HepG2 (cell line): ENCODE results near the gene TMCO4.

Source experiments
- AGO1 ChIP-seq: fragments of 200-400 bp; formaldehyde crosslinking; IDR thresholded peaks from 2 replicates; pipeline ENCODE4 v1.6.1; 2017; ENCODE audit warnings: mild to moderate bottlenecking, low read depth, low read length, moderate library complexity; ENCODE audit not compliant: poor library complexity, severe bottlenecking
- ELF4 ChIP-seq: sonication (generic); formaldehyde crosslinking; IDR thresholded peaks from 2 replicates; pipeline ENCODE4 v1.5.0; 2020; ENCODE audit warnings: missing genetic modification reagents, mild to moderate bottlenecking, moderate library complexity, borderline replicate concordance
- EP300 ChIP-seq, 3 experiments: sonication (generic) in 1 of 3; formaldehyde crosslinking in 1 of 3; IDR thresholded peaks; 2 replicates each; pipeline versions ENCODE4 v1.5.1 to v1.6.1; 2011 to 2020; ENCODE audit warnings: low read depth in 2 of 3, low read length in 2 of 3, borderline replicate concordance in 1 of 3, improper control_type of control experiment in 1 of 3, mild to moderate bottlenecking in 1 of 3, missing genetic modification reagents in 1 of 3, moderate library complexity in 1 of 3
- FOXM1 ChIP-seq: sonication (generic); formaldehyde crosslinking; IDR thresholded peaks from 2 replicates; pipeline ENCODE4 v1.5.0; 2020; ENCODE audit warnings: missing genetic modification reagents
- GABPA ChIP-seq, 2 experiments: IDR thresholded peaks; 2 replicates each; pipeline ENCODE4 v1.6.1; 2011 to 2016; ENCODE audit warnings: low read depth in 2 of 2, low read length in 1 of 2, missing biosample characterization in 1 of 2, missing genetic modification characterization in 1 of 2
- HNRNPH1 ChIP-seq: fragments of 200-400 bp; formaldehyde crosslinking; optimal IDR thresholded peaks from 2 replicates; pipeline ENCODE3; 2017; ENCODE audit warnings: mild to moderate bottlenecking, low read depth, low read length
- RBFOX2 ChIP-seq: fragments of 200-400 bp; formaldehyde crosslinking; IDR thresholded peaks from 2 replicates; pipeline ENCODE4 v1.6.1; 2017; ENCODE audit warnings: low read depth, mild to moderate bottlenecking, low read length
- SMC3 ChIP-seq: IDR thresholded peaks from 2 replicates; pipeline ENCODE4 v1.6.1; 2011; ENCODE audit warnings: low read length, improper control_type of control experiment
- STAG1 ChIP-seq: sonication (generic); formaldehyde crosslinking; IDR thresholded peaks from 2 replicates; pipeline ENCODE4 v1.4.0; 2020; ENCODE audit warnings: missing genetic modification reagents
- TF ChIP-seq, protein P1 (sequence below): sonication (generic); formaldehyde crosslinking; IDR thresholded peaks from 2 replicates; pipeline ENCODE4 v1.5.0; 2020; ENCODE audit warnings: mild to moderate bottlenecking, missing genetic modification reagents, moderate library complexity
- TF ChIP-seq, protein P2 (sequence below): sonication (generic); formaldehyde crosslinking; IDR thresholded peaks from 2 replicates; pipeline ENCODE4 v1.5.1; 2020; ENCODE audit warnings: missing genetic modification reagents, mild to moderate bottlenecking, borderline replicate concordance

DNA sequence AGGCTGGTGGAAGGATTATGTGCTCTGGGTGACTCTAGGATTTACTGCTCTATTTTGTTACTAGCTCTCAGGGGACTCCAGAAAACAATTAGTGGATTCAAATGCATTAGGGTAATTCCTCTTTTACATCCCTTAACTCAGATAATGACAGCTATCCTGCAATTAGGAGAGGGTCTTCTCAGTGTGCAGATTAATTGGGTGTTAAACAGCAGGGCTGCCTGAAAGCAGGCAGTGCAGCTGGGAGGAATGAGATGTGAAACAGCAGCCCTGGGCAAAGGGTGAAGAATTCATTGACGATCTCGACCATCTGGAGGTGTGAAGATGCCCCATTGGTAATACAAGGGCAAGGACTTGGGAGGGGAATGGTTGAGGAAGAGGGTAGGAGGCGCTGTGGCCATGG lies 68.9 kb downstream of the TMCO4 start:
- TF ChIP-seq FOXM1 (CRISPR knock-in tag) = no peak
- no peak for TF ChIP-seq AGO1
- TF ChIP-seq, protein P1, sequence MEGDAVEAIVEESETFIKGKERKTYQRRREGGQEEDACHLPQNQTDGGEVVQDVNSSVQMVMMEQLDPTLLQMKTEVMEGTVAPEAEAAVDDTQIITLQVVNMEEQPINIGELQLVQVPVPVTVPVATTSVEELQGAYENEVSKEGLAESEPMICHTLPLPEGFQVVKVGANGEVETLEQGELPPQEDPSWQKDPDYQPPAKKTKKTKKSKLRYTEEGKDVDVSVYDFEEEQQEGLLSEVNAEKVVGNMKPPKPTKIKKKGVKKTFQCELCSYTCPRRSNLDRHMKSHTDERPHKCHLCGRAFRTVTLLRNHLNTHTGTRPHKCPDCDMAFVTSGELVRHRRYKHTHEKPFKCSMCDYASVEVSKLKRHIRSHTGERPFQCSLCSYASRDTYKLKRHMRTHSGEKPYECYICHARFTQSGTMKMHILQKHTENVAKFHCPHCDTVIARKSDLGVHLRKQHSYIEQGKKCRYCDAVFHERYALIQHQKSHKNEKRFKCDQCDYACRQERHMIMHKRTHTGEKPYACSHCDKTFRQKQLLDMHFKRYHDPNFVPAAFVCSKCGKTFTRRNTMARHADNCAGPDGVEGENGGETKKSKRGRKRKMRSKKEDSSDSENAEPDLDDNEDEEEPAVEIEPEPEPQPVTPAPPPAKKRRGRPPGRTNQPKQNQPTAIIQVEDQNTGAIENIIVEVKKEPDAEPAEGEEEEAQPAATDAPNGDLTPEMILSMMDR (CRISPR knock-in tag) = no peak
- no peak for TF ChIP-seq SMC3
- TF ChIP-seq, protein P2, sequence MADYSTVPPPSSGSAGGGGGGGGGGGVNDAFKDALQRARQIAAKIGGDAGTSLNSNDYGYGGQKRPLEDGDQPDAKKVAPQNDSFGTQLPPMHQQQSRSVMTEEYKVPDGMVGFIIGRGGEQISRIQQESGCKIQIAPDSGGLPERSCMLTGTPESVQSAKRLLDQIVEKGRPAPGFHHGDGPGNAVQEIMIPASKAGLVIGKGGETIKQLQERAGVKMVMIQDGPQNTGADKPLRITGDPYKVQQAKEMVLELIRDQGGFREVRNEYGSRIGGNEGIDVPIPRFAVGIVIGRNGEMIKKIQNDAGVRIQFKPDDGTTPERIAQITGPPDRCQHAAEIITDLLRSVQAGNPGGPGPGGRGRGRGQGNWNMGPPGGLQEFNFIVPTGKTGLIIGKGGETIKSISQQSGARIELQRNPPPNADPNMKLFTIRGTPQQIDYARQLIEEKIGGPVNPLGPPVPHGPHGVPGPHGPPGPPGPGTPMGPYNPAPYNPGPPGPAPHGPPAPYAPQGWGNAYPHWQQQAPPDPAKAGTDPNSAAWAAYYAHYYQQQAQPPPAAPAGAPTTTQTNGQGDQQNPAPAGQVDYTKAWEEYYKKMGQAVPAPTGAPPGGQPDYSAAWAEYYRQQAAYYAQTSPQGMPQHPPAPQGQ = no peak
- no peak for TF ChIP-seq ELF4 (CRISPR knock-in tag)
- TF ChIP-seq RBFOX2 = no peak
- TF ChIP-seq STAG1 (CRISPR knock-in tag) = no peak
- no peak for TF ChIP-seq GABPA (IDR thresholded peaks at IDR 0.05; ENCODE audit: low read depth, low read length)
- no peak for TF ChIP-seq GABPA (CRISPR knock-in tag; IDR thresholded peaks at IDR 0.05; ENCODE audit: low read depth)
- TF ChIP-seq EP300 (IDR thresholded peaks at IDR 0.05; ENCODE audit: low read depth in 2 of 2, low read length in 2 of 2) = no peak
- no peak for TF ChIP-seq EP300 (CRISPR knock-in tag; IDR thresholded peaks at IDR 0.05; ENCODE audit: borderline replicate concordance)
- no peak for TF ChIP-seq HNRNPH1
